IPS DF 6.9 (cell line): ENCODE results near the gene RHEX.

ENCODE experiments used
- DNase-seq: peaks from one replicate; pipeline ENCODE4 v3.0.0-alpha.2; 2013; ENCODE audit warnings: low read depth, low spot score
- H3K27ac ChIP-seq: one replicate; pipeline ENCODE4 v1.5.1; 2013; ENCODE audit warnings: low read length, control low read depth
- H3K27me3 ChIP-seq: 2 replicates; pipeline ENCODE4 v1.6.1; 2013; ENCODE audit warnings: mild to moderate bottlenecking, low read length; ENCODE audit not compliant: control insufficient read depth, insufficient read depth
- H3K36me3 ChIP-seq: 2 replicates; pipeline ENCODE4 v1.6.1; 2013; ENCODE audit warnings: low read length; ENCODE audit not compliant: control insufficient read depth, insufficient read depth
- H3K4me1 ChIP-seq: 2 replicates; pipeline ENCODE4 v1.6.1; 2013; ENCODE audit warnings: low read length; ENCODE audit not compliant: control insufficient read depth, insufficient read depth
- H3K4me3 ChIP-seq: 2 replicates; pipeline ENCODE4 v1.5.1; 2013; ENCODE audit warnings: mild to moderate bottlenecking, low read length
- H3K9me3 ChIP-seq: 2 replicates; pipeline ENCODE4 v1.6.1; 2013; ENCODE audit warnings: low read length, inconsistent platforms; ENCODE audit not compliant: control insufficient read depth, insufficient read depth
- WGBS: extraction: QIAGEN DNeasy Blood & Tissue Kit; methylation state at CpG from one replicate; pipeline ENCODE4 v1.1.7; 2013; ENCODE audit warnings: mixed read lengths, missing lambda C conversion rate; ENCODE audit not compliant: insufficient read length, insufficient coverage; 5-methylcytosine and 5-hydroxymethylcytosine counted together

RHEX gene

GRCh38 chr1:206074839-206075238 lies 21.9 kb downstream of the RHEX start:
- Histone ChIP-seq H3K27ac (no peak overlapping the region), H3K4me1 (peaks cover 4% of the 10 kb centered on the region), H3K4me3 (no peak overlapping the region), H3K27me3 (no peaks in the 10 kb centered on the region), H3K36me3 (no peaks in the 10 kb centered on the region), H3K9me3 (no peaks in the 10 kb centered on the region)
- DNase-seq: no peak
- WGBS: no CpG with 5 or more reads among the region's 3 CpGs

- H3K27me3 ChIP-seq: no peaks in the 10 kb centered on the region
- no peak for DNase-seq
- H3K36me3 ChIP-seq: no peaks in the 10 kb centered on the region
- no peak overlapping the region for H3K4me3 ChIP-seq
- H3K9me3 ChIP-seq: no peaks in the 10 kb centered on the region
- no peak overlapping the region for H3K27ac ChIP-seq
- WGBS: no CpG with 5 or more reads among the region's 11 CpGs
- peaks cover 4% of the 10 kb centered on the region for H3K4me1 ChIP-seq
These were observed 23.1 kb downstream of the RHEX start for GRCh38 chr1:206075786-206076755.

GRCh38 chr1:206079135-206079534 lies 26.2 kb downstream of the RHEX start:
- Histone ChIP-seq H3K9me3 (no peaks in the 10 kb centered on the region), H3K36me3 (no peaks in the 10 kb centered on the region), H3K27ac (no peak overlapping the region), H3K4me1 (peaks cover 4% of the 10 kb centered on the region), H3K27me3 (no peaks in the 10 kb centered on the region), H3K4me3 (no peak overlapping the region)
- DNase-seq: no peak
- WGBS: no CpG with 5 or more reads among the region's 1 CpG

- H3K27ac ChIP-seq: no peak overlapping the region
- no peaks in the 10 kb centered on the region for H3K27me3 ChIP-seq
- DNase-seq: no peak
- no CpG with 5 or more reads among the region's 8 CpGs for WGBS
- peaks cover 4% of the 10 kb centered on the region for H3K4me1 ChIP-seq
- H3K36me3 ChIP-seq: no peaks in the 10 kb centered on the region
- H3K4me3 ChIP-seq: no peak overlapping the region
- H3K9me3 ChIP-seq: no peaks in the 10 kb centered on the region
These were observed 27.2 kb downstream of the RHEX start for GRCh38 chr1:206080026-206080820.

GRCh38 chr1:206081856-206082255 lies 28.9 kb downstream of the RHEX start:
- no peak for DNase-seq
- no peaks in the 10 kb centered on the region for H3K27me3 ChIP-seq
- no CpG with 5 or more reads among the region's 5 CpGs for WGBS

GRCh38 chr1:206082831-206083695 lies 30.1 kb downstream of the RHEX start:
- H3K9me3 ChIP-seq: no peaks in the 10 kb centered on the region
- H3K4me3 ChIP-seq: no peak overlapping the region
- H3K4me1 ChIP-seq: no peaks in the 10 kb centered on the region
- H3K36me3 ChIP-seq: no peaks in the 10 kb centered on the region
- H3K27me3 ChIP-seq: no peaks in the 10 kb centered on the region
- no peak for DNase-seq
- WGBS: no CpG with 5 or more reads among the region's 8 CpGs
- H3K27ac ChIP-seq: no peak overlapping the region

More at GRCh38 chr1:206081856-206082255, 28.9 kb downstream of the RHEX start:
- Histone ChIP-seq H3K27ac (no peak overlapping the region), H3K36me3 (no peaks in the 10 kb centered on the region), H3K9me3 (no peaks in the 10 kb centered on the region), H3K4me3 (no peak overlapping the region), H3K4me1 (no peaks in the 10 kb centered on the region)

- Histone ChIP-seq H3K36me3 (no peaks in the 10 kb centered on the region), H3K4me1 (no peaks in the 10 kb centered on the region), H3K27ac (no peak overlapping the region), H3K4me3 (no peak overlapping the region), H3K27me3 (no peaks in the 10 kb centered on the region), H3K9me3 (no peaks in the 10 kb centered on the region)
- DNase-seq: no peak
- WGBS: no CpG with 5 or more reads among the region's 2 CpGs
These were observed 30.8 kb downstream of the RHEX start for GRCh38 chr1:206083750-206084149.

- no CpG with 5 or more reads among the region's 3 CpGs for WGBS
- no peak overlapping the region for H3K4me3 ChIP-seq
- H3K4me1 ChIP-seq: no peaks in the 10 kb centered on the region
- no peaks in the 10 kb centered on the region for H3K9me3 ChIP-seq
- H3K27ac ChIP-seq: no peak overlapping the region
- no peak for DNase-seq
- no peaks in the 10 kb centered on the region for H3K27me3 ChIP-seq
- H3K36me3 ChIP-seq: no peaks in the 10 kb centered on the region
These were observed 34.1 kb downstream of the RHEX start for GRCh38 chr1:206087091-206087490.

GRCh38 chr1:206089341-206089740 lies 36.4 kb downstream of the RHEX start:
- DNase-seq: no peak
- Histone ChIP-seq H3K9me3 (no peaks in the 10 kb centered on the region), H3K4me1 (no peaks in the 10 kb centered on the region), H3K36me3 (no peaks in the 10 kb centered on the region), H3K27ac (no peak overlapping the region), H3K4me3 (no peak overlapping the region), H3K27me3 (no peaks in the 10 kb centered on the region)
- WGBS: no CpG with 5 or more reads among the region's 3 CpGs

- Histone ChIP-seq H3K27ac (no peak overlapping the region), H3K27me3 (no peaks in the 10 kb centered on the region), H3K4me3 (no peak overlapping the region), H3K9me3 (no peaks in the 10 kb centered on the region), H3K4me1 (no peaks in the 10 kb centered on the region), H3K36me3 (no peaks in the 10 kb centered on the region)
- WGBS: no CpG with 5 or more reads among the region's 7 CpGs
- DNase-seq: no peak
These were observed 41.1 kb downstream of the RHEX start for GRCh38 chr1:206094024-206094423.
